GM12878 (cell line): Measurements from ENCODE around the gene UBALD2.

ENCODE experiments used
- MXI1 ChIP-seq: fragments of 150-350 bp; IDR thresholded peaks from 2 replicates; pipeline ENCODE4 v1.6.1; 2011; ENCODE audit warnings: low read depth, mild to moderate bottlenecking, inconsistent platforms, low read length, improper control_type of control experiment
- NR2C2 ChIP-seq: IDR thresholded peaks from 2 replicates; pipeline ENCODE4 v1.6.1; 2011; ENCODE audit warnings: borderline replicate concordance, low read depth; ENCODE audit not compliant: control insufficient read depth, insufficient read length
- NRF1 ChIP-seq: conservative IDR thresholded peaks from 2 replicates; pipeline ENCODE4 v1.6.1; 2011; ENCODE audit warnings: mild to moderate bottlenecking, low read depth, low read length, improper control_type of control experiment
- TF ChIP-seq, protein P1 (sequence below): IDR thresholded peaks from 2 replicates; pipeline ENCODE4 v1.6.1; 2012; ENCODE audit warnings: low read depth, low read length, improper control_type of control experiment

DNA sequence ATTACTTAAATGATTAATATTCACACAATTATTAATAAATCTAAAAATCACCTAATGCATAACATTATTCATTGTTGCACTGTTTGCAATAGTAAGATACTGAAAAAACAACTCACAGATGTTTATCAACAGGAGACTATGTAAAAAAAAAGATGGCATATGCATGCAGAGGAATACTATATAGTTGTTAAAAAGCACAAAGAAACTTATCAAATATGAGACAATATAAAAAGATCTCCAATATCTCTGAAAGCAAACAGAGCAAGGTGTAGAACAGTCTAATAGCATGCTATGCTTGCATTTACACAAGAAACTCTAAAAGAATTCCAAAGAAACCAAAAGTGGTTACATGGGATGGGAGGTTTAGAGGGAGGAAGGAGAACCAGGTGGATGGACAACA is 28.5 kb upstream of the UBALD2 start:
- no peak for TF ChIP-seq NRF1
- TF ChIP-seq NR2C2 = no peak
- no peak for TF ChIP-seq MXI1
- TF ChIP-seq, protein P1, sequence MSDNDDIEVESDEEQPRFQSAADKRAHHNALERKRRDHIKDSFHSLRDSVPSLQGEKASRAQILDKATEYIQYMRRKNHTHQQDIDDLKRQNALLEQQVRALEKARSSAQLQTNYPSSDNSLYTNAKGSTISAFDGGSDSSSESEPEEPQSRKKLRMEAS = no peak
